ENCODE measurements around the gene CDRT4.

Gene CDRT4

GRCh38 chr17:15388356-15389041 is 78.9 kb downstream of the CDRT4 start:
- DNase-seq: no peak

DNA sequence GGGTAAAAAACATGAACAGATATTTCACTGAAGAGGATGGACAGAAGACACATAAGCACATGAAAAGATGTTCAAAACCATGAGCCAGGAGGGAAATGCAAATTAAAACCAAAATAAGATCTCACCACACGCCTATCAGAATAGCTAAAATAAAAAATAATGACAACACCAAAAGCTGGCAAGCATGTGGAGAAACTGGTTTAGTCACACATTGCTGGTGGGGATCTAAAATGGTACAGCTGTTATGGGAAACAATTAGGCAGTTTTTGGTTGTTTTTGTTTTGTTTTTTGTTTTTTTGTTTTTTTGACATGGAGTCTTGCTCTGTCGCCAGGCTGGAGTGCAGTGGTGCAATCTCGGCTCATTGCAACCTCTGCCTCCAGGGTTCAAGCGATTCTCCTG is 81.3 kb downstream of the CDRT4 start:
- DNase-seq: no peak

Data from KG1 (cell line).